HepG2 (cell line): Measurements from ENCODE around the gene HLA-F. TPM values are rescaled to one million over a fixed set of nuclear protein-coding genes. Genes with fewer than 3 reads are reported as not detected.

ENCODE experiments used
- AHR ChIP-seq: IDR thresholded peaks from 2 replicates; pipeline ENCODE4 v1.6.1; 2018; ENCODE audit warnings: missing genetic modification reagents, missing compliant biosample characterization
- DNMT1 ChIP-seq: sonication (generic); formaldehyde crosslinking; IDR thresholded peaks from 2 replicates; pipeline ENCODE4 v1.5.1; 2020; ENCODE audit warnings: mild to moderate bottlenecking, missing genetic modification reagents
- ISL2 ChIP-seq: sonication (generic); formaldehyde crosslinking; IDR thresholded peaks from 2 replicates; pipeline ENCODE4 v1.5.0; 2020; ENCODE audit warnings: missing genetic modification reagents
- MLLT10 ChIP-seq: sonication (generic); formaldehyde crosslinking; IDR thresholded peaks from 2 replicates; pipeline ENCODE4 v1.4.0; 2020; ENCODE audit warnings: missing genetic modification reagents
- RNF2 ChIP-seq: fragments of 450-650 bp; conservative IDR thresholded peaks from 2 replicates; pipeline ENCODE4 v1.6.1; 2016; ENCODE audit warnings: low read depth
- STAG1 ChIP-seq: sonication (generic); formaldehyde crosslinking; IDR thresholded peaks from 2 replicates; pipeline ENCODE4 v1.4.0; 2020; ENCODE audit warnings: missing genetic modification reagents
- ZBTB7A ChIP-seq: sonication (generic); formaldehyde crosslinking; IDR thresholded peaks from 2 replicates; pipeline ENCODE4 v1.8.0; 2022; ENCODE audit warnings: mild to moderate bottlenecking, missing genetic modification reagents
- ZNF251 ChIP-seq: sonication (generic); formaldehyde crosslinking; IDR thresholded peaks from 2 replicates; pipeline ENCODE4 v1.9.0; 2021; ENCODE audit warnings: mild to moderate bottlenecking, missing genetic modification reagents
- ZNF556 ChIP-seq: sonication (generic); formaldehyde crosslinking; IDR thresholded peaks from 2 replicates; pipeline ENCODE4 v1.4.0; 2020; ENCODE audit warnings: mild to moderate bottlenecking, missing genetic modification reagents, borderline replicate concordance
- ZNF737 ChIP-seq: sonication (generic); formaldehyde crosslinking; IDR thresholded peaks from 2 replicates; pipeline ENCODE4 v1.5.0; 2020; ENCODE audit warnings: missing genetic modification reagents, mild to moderate bottlenecking, borderline replicate concordance
- ZSCAN12 ChIP-seq: sonication (generic); formaldehyde crosslinking; IDR thresholded peaks from 2 replicates; pipeline ENCODE4 v1.9.0; 2021; ENCODE audit warnings: mild to moderate bottlenecking, missing genetic modification reagents
- polyA plus RNA-seq, 8 experiments: library from polyadenylated mRNA; depleted of rRNA in 3 of 8; stranded (reverse) in 7 of 8; unstranded in 1 of 8; fragments of >200 nt; fragmentation: Illumina TruSeq in 4 of 8; extraction: Trizol in 4 of 8; gene quantifications; 2 replicates each; pipeline versions ENCODE4 v1.2.1 to v1.2.3, GENCODE V29; 2011 to 2016; ENCODE audit warnings: low read depth in 4 of 8, missing spikeins in 1 of 8, mixed read lengths in 1 of 8; ENCODE audit not compliant: insufficient read depth in 1 of 8
- total RNA-seq, 5 experiments: library from RNA; depleted of rRNA; stranded (reverse); fragments of >200 nt; fragmentation: Illumina TruSeq; extraction: Trizol; gene quantifications; 2 replicates each; pipeline ENCODE4 v1.2.3, GENCODE V29; 2016; ENCODE audit warnings: low read depth in 1 of 5
- TF ChIP-seq, protein P1 (sequence below): sonication (generic); formaldehyde crosslinking; conservative IDR thresholded peaks from 2 replicates; pipeline ENCODE4 v1.5.0; 2020; ENCODE audit warnings: missing genetic modification reagents
- TF ChIP-seq, protein P2 (sequence below): sonication (generic); formaldehyde crosslinking; IDR thresholded peaks from 2 replicates; pipeline ENCODE4 v1.5.1; 2020; ENCODE audit warnings: mild to moderate bottlenecking, moderate library complexity, missing genetic modification reagents
- TF ChIP-seq, protein P3 (sequence below): conservative IDR thresholded peaks from 2 replicates; pipeline ENCODE4 v1.6.1; 2018; ENCODE audit warnings: missing genetic modification reagents
- TF ChIP-seq, protein P4 (sequence below): sonication (generic); formaldehyde crosslinking; conservative IDR thresholded peaks from 2 replicates; pipeline ENCODE4 v1.4.0; 2020; ENCODE audit warnings: mild to moderate bottlenecking, missing genetic modification reagents, moderate library complexity
- TF ChIP-seq, protein P5 (sequence below): sonication (generic); formaldehyde crosslinking; IDR thresholded peaks from 2 replicates; pipeline ENCODE4 v1.5.0; 2020; ENCODE audit warnings: mild to moderate bottlenecking, missing genetic modification reagents, borderline replicate concordance

The HLA-F gene
- total and polyA plus RNA-seq, 2 of the 13 experiments (the other 11 are each of a cell fraction or from before 2014, with no cell fraction given) = 6.0 to 6.1 TPM

DNA sequence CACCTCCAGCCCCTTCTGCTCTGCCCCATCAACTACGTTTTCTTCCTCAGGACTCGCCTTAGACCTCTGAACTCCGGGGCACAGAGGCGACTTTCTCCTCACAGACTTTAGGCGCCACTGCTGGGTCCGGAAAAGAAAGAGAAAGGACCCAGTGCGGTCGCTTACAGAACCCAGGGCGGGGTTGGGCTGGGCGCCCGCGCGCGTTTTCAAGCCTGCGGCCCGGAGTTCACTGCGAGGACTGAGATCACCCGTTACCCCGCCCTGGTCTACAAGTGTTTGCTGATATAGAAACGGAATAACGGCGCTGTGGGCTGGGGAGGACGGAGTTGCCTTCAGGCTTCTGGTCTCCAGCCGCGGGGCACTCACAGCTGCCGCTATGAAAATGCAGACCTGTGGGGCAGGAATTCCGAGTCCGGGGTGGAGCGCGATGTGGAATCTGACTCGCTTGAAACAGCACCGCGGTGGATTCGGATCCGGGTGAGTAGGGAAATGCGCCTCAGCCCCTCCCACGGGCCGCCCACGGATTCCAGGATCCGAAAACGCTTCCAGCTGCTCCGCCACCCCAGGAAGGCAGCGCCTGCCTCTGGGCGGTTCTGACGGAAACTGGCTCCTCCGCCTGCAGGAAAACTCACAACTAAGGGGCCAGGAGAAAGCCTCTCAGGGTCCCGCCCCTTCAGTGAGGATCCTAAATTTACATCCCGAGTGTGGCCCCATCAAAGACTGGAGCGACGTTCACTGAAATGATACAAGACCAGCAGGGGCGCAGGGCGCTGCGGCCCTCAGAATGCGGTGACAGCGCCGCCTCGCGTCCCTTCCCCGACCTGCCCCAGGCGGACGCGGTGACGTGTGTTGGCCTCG is 29.4 kb downstream of the HLA-F start (continued):
- TF ChIP-seq, protein P1, sequence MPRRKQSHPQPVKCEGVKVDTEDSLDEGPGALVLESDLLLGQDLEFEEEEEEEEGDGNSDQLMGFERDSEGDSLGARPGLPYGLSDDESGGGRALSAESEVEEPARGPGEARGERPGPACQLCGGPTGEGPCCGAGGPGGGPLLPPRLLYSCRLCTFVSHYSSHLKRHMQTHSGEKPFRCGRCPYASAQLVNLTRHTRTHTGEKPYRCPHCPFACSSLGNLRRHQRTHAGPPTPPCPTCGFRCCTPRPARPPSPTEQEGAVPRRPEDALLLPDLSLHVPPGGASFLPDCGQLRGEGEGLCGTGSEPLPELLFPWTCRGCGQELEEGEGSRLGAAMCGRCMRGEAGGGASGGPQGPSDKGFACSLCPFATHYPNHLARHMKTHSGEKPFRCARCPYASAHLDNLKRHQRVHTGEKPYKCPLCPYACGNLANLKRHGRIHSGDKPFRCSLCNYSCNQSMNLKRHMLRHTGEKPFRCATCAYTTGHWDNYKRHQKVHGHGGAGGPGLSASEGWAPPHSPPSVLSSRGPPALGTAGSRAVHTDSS (CRISPR knock-in tag) = no peak
- no peak for TF ChIP-seq ZBTB7A (CRISPR knock-in tag)
- TF ChIP-seq ISL2 = no peak
- no peak for TF ChIP-seq ZNF251 (CRISPR knock-in tag)
- TF ChIP-seq, protein P2, sequence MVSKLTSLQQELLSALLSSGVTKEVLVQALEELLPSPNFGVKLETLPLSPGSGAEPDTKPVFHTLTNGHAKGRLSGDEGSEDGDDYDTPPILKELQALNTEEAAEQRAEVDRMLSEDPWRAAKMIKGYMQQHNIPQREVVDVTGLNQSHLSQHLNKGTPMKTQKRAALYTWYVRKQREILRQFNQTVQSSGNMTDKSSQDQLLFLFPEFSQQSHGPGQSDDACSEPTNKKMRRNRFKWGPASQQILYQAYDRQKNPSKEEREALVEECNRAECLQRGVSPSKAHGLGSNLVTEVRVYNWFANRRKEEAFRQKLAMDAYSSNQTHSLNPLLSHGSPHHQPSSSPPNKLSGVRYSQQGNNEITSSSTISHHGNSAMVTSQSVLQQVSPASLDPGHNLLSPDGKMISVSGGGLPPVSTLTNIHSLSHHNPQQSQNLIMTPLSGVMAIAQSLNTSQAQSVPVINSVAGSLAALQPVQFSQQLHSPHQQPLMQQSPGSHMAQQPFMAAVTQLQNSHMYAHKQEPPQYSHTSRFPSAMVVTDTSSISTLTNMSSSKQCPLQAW (CRISPR knock-in tag) = peak; percentile 48
- TF ChIP-seq ZNF737 (CRISPR knock-in tag) = no peak
- TF ChIP-seq ZNF556 (CRISPR knock-in tag) = no peak
- no peak for TF ChIP-seq AHR
- 0 out of 2 replicates have a peak, but pooled peaks have one; percentile 24 for TF ChIP-seq RNF2
- TF ChIP-seq, protein P3, sequence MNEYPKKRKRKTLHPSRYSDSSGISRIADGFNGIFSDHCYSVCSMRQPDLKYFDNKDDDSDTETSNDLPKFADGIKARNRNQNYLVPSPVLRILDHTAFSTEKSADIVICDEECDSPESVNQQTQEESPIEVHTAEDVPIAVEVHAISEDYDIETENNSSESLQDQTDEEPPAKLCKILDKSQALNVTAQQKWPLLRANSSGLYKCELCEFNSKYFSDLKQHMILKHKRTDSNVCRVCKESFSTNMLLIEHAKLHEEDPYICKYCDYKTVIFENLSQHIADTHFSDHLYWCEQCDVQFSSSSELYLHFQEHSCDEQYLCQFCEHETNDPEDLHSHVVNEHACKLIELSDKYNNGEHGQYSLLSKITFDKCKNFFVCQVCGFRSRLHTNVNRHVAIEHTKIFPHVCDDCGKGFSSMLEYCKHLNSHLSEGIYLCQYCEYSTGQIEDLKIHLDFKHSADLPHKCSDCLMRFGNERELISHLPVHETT (CRISPR knock-in tag) = no peak
- TF ChIP-seq STAG1 (CRISPR knock-in tag) = peak; percentile 78
- no peak for TF ChIP-seq ZSCAN12
- TF ChIP-seq, protein P4, sequence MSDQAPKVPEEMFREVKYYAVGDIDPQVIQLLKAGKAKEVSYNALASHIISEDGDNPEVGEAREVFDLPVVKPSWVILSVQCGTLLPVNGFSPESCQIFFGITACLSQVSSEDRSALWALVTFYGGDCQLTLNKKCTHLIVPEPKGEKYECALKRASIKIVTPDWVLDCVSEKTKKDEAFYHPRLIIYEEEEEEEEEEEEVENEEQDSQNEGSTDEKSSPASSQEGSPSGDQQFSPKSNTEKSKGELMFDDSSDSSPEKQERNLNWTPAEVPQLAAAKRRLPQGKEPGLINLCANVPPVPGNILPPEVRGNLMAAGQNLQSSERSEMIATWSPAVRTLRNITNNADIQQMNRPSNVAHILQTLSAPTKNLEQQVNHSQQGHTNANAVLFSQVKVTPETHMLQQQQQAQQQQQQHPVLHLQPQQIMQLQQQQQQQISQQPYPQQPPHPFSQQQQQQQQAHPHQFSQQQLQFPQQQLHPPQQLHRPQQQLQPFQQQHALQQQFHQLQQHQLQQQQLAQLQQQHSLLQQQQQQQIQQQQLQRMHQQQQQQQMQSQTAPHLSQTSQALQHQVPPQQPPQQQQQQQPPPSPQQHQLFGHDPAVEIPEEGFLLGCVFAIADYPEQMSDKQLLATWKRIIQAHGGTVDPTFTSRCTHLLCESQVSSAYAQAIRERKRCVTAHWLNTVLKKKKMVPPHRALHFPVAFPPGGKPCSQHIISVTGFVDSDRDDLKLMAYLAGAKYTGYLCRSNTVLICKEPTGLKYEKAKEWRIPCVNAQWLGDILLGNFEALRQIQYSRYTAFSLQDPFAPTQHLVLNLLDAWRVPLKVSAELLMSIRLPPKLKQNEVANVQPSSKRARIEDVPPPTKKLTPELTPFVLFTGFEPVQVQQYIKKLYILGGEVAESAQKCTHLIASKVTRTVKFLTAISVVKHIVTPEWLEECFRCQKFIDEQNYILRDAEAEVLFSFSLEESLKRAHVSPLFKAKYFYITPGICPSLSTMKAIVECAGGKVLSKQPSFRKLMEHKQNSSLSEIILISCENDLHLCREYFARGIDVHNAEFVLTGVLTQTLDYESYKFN (CRISPR knock-in tag) = no peak; the same call in 1 of the 2 replicates
- no peak for TF ChIP-seq MLLT10 (CRISPR knock-in tag)
- no peak for TF ChIP-seq DNMT1 (CRISPR knock-in tag)
- TF ChIP-seq, protein P5, sequence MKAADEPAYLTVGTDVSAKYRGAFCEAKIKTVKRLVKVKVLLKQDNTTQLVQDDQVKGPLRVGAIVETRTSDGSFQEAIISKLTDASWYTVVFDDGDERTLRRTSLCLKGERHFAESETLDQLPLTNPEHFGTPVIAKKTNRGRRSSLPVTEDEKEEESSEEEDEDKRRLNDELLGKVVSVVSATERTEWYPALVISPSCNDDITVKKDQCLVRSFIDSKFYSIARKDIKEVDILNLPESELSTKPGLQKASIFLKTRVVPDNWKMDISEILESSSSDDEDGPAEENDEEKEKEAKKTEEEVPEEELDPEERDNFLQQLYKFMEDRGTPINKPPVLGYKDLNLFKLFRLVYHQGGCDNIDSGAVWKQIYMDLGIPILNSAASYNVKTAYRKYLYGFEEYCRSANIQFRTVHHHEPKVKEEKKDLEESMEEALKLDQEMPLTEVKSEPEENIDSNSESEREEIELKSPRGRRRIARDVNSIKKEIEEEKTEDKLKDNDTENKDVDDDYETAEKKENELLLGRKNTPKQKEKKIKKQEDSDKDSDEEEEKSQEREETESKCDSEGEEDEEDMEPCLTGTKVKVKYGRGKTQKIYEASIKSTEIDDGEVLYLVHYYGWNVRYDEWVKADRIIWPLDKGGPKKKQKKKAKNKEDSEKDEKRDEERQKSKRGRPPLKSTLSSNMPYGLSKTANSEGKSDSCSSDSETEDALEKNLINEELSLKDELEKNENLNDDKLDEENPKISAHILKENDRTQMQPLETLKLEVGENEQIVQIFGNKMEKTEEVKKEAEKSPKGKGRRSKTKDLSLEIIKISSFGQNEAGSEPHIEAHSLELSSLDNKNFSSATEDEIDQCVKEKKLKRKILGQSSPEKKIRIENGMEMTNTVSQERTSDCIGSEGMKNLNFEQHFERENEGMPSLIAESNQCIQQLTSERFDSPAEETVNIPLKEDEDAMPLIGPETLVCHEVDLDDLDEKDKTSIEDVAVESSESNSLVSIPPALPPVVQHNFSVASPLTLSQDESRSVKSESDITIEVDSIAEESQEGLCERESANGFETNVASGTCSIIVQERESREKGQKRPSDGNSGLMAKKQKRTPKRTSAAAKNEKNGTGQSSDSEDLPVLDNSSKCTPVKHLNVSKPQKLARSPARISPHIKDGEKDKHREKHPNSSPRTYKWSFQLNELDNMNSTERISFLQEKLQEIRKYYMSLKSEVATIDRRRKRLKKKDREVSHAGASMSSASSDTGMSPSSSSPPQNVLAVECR = 0 out of 2 replicates have a peak, but pooled peaks have one; percentile 37
